ENCODE data around the gene RALGDS.

GRCh38 chr9:133163504-133164172, 42.6 kb upstream of the RALGDS start, which contains the start of gene GBGT1:
- TF ChIP-seq, protein P1, sequence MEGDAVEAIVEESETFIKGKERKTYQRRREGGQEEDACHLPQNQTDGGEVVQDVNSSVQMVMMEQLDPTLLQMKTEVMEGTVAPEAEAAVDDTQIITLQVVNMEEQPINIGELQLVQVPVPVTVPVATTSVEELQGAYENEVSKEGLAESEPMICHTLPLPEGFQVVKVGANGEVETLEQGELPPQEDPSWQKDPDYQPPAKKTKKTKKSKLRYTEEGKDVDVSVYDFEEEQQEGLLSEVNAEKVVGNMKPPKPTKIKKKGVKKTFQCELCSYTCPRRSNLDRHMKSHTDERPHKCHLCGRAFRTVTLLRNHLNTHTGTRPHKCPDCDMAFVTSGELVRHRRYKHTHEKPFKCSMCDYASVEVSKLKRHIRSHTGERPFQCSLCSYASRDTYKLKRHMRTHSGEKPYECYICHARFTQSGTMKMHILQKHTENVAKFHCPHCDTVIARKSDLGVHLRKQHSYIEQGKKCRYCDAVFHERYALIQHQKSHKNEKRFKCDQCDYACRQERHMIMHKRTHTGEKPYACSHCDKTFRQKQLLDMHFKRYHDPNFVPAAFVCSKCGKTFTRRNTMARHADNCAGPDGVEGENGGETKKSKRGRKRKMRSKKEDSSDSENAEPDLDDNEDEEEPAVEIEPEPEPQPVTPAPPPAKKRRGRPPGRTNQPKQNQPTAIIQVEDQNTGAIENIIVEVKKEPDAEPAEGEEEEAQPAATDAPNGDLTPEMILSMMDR (conservative IDR thresholded peaks at IDR 0.05; ENCODE audit: low read depth in 2 of 2), result no peak
- no peak for TF ChIP-seq ZNF114 (CRISPR knock-in tag; IDR thresholded peaks at IDR 0.05)
- no peak for TF ChIP-seq CREB1 (CRISPR knock-in tag; IDR thresholded peaks at IDR 0.05; ENCODE audit: low read depth)
- no peak for TF ChIP-seq STAT1 (IDR thresholded peaks at IDR 0.05; ENCODE audit: unreplicated experiment)
- no peak for TF ChIP-seq EZH2phosphoT487 (IDR thresholded peaks at IDR 0.05; ENCODE audit: unreplicated experiment)
- TF ChIP-seq POLR2AphosphoS5 (IDR thresholded peaks at IDR 0.05; ENCODE audit: low read depth), result peak; percentile 72
